Fibroblast of lung (primary cell): Measurements from ENCODE around the gene PPP1R14D. TPM values are rescaled to one million over a fixed set of nuclear protein-coding genes. Genes with fewer than 3 reads are reported as not detected.

Experiments used
- DNase-seq, 2 donors: peaks; one replicate each; pipeline versions ENCODE4 v3.0.0 to v3.0.0-alpha.2; 2010; ENCODE audit warnings: low read depth in 2 of 2
- H2AFZ ChIP-seq: 2 replicates; pipeline ENCODE4 v1.5.1; 2012; ENCODE audit warnings: low read length, control low read depth, inconsistent platforms
- H3K27ac ChIP-seq: 2 replicates; pipeline ENCODE4 v1.5.1; 2011; ENCODE audit warnings: low read length, control low read depth; ENCODE audit not compliant: insufficient read depth
- H3K27me3 ChIP-seq: 2 replicates; pipeline ENCODE4 v1.5.1; 2011; ENCODE audit warnings: mild to moderate bottlenecking, low read length; ENCODE audit not compliant: control insufficient read depth, insufficient read depth
- H3K36me3 ChIP-seq: 2 replicates; pipeline ENCODE4 v1.5.1; 2011; ENCODE audit warnings: low read length; ENCODE audit not compliant: control insufficient read depth, insufficient read depth
- H3K4me1 ChIP-seq: 2 replicates; pipeline ENCODE4 v1.5.1; 2011; ENCODE audit warnings: low read length; ENCODE audit not compliant: control insufficient read depth, insufficient read depth; ENCODE audit errors: extremely low read depth
- H3K4me2 ChIP-seq: 2 replicates; pipeline ENCODE4 v1.5.1; 2011; ENCODE audit warnings: low read length, control low read depth; ENCODE audit not compliant: insufficient read depth; ENCODE audit errors: extremely low read depth
- H3K4me3 ChIP-seq, 4 experiments: fragments of 200-600 bp in 1 of 4; sonication (generic) in 1 of 4; replicated peaks in 1 of 4; 2 replicates each; pipeline ENCODE4 v1.5.1; 2011 to 2016; ENCODE audit warnings: low read length in 4 of 4, low read depth in 3 of 4, mild to moderate bottlenecking in 3 of 4, control low read depth in 2 of 4, inconsistent platforms in 1 of 4, mixed read lengths in 1 of 4; ENCODE audit not compliant: insufficient read depth in 1 of 4; ENCODE audit errors: control extremely low read depth in 1 of 4
- H3K79me2 ChIP-seq: 2 replicates; pipeline ENCODE4 v1.5.1; 2012; ENCODE audit warnings: mild to moderate bottlenecking, low read length, inconsistent platforms; ENCODE audit not compliant: control insufficient read depth, insufficient read depth
- H3K9ac ChIP-seq: 2 replicates; pipeline ENCODE4 v1.5.1; 2011; ENCODE audit warnings: mild to moderate bottlenecking, low read length, control low read depth; ENCODE audit not compliant: insufficient read depth
- H3K9me3 ChIP-seq: 2 replicates; pipeline ENCODE4 v1.5.1; 2012; ENCODE audit warnings: low read depth, low read length; ENCODE audit not compliant: control insufficient read depth, insufficient read depth
- H4K20me1 ChIP-seq: 2 replicates; pipeline ENCODE4 v1.5.1; 2011; ENCODE audit warnings: low read length; ENCODE audit not compliant: control insufficient read depth, insufficient read depth; ENCODE audit errors: extremely low read depth
- CTCF ChIP-seq, 2 donors: IDR thresholded peaks in 1 of 2; conservative IDR thresholded peaks in 1 of 2; 1 replicate in 1 of 2; 2 replicates in 1 of 2; pipeline ENCODE4 v1.5.1; 2011 to 2012; ENCODE audit warnings: low read length in 2 of 2, control low read depth in 1 of 2, inconsistent platforms in 1 of 2, low read depth in 1 of 2, mild to moderate bottlenecking in 1 of 2
- EZH2 ChIP-seq: IDR thresholded peaks from 2 replicates; pipeline ENCODE4 v1.5.1; 2012; ENCODE audit warnings: low read length, control low read depth, mild to moderate bottlenecking; ENCODE audit errors: missing control alignments
- polyA plus RNA-seq, 2 donors: library from polyadenylated mRNA; depleted of rRNA in 1 of 2; stranded (reverse) in 1 of 2; unstranded in 1 of 2; fragments of >200 nt; gene quantifications; 2 replicates each; pipeline ENCODE4 v1.2.1, GENCODE V29; 2011 to 2012; ENCODE audit warnings: missing spikeins in 1 of 2
- total RNA-seq: library from RNA; depleted of rRNA; stranded (reverse); fragments of >200 nt; gene quantifications from 2 replicates; pipeline ENCODE4 v1.2.1, GENCODE V29; 2014

Gene PPP1R14D
- total and polyA plus RNA-seq, 2 donors (not counting 1 experiment from before 2014, with no cell fraction given), result not detected

GRCh38 chr15:40826423-40827075 is 2.0 kb downstream of the PPP1R14D start:
- H3K4me3 ChIP-seq, result no peak overlapping the region
- H3K9me3 ChIP-seq, result no peaks in the 10 kb centered on the region
- peak in 1 of 2 donors; percentile 23 for DNase-seq
- no peak overlapping the region for H3K27ac ChIP-seq
- TF ChIP-seq CTCF (conservative IDR thresholded peaks at IDR 0.05 in 1 of 2, IDR thresholded peaks at IDR 0.05 in 1 of 2; ENCODE audit: low read depth in 1 of 2, low read length in 2 of 2) (no peak), EZH2 (no peak)
- H2AFZ ChIP-seq, result no peak overlapping the region
- no peaks in the 10 kb centered on the region for H3K79me2 ChIP-seq
- no peaks in the 10 kb centered on the region for H3K36me3 ChIP-seq
- H3K4me1 ChIP-seq, result no peaks in the 10 kb centered on the region
- no peak overlapping the region for H3K4me2 ChIP-seq
- H3K27me3 ChIP-seq, result peaks cover 16% of the 10 kb centered on the region
- H3K9ac ChIP-seq, result no peak overlapping the region
- no peaks in the 10 kb centered on the region for H4K20me1 ChIP-seq

GRCh38 chr15:40825661-40826422 is 2.7 kb downstream of the PPP1R14D start:
- Histone ChIP-seq H2AFZ (no peak overlapping the region), H3K4me2 (no peak overlapping the region), H3K4me3 (no peak overlapping the region), H3K36me3 (no peaks in the 10 kb centered on the region), H3K4me1 (no peaks in the 10 kb centered on the region), H3K9me3 (no peaks in the 10 kb centered on the region), H3K27ac (no peak overlapping the region), H3K9ac (no peak overlapping the region), H3K79me2 (no peaks in the 10 kb centered on the region), H4K20me1 (no peaks in the 10 kb centered on the region), H3K27me3 (peaks cover 16% of the 10 kb centered on the region)
- peak in 1 of 2 donors; percentile 34 for DNase-seq
- TF ChIP-seq EZH2 (no peak), CTCF (conservative IDR thresholded peaks at IDR 0.05 in 1 of 2, IDR thresholded peaks at IDR 0.05 in 1 of 2; ENCODE audit: low read depth in 1 of 2, low read length in 2 of 2) (no peak)

GRCh38 chr15:40823572-40824343 is 4.8 kb downstream of the PPP1R14D start:
- H3K79me2 ChIP-seq, result no peaks in the 10 kb centered on the region
- no peak overlapping the region for H3K9ac ChIP-seq
- peaks cover 16% of the 10 kb centered on the region for H3K27me3 ChIP-seq
- no peak for DNase-seq
- no peak for TF ChIP-seq EZH2
- no peak for TF ChIP-seq CTCF (conservative IDR thresholded peaks at IDR 0.05 in 1 of 2, IDR thresholded peaks at IDR 0.05 in 1 of 2; ENCODE audit: low read depth in 1 of 2, low read length in 2 of 2)
- no peak overlapping the region for H3K4me3 ChIP-seq
- no peaks in the 10 kb centered on the region for H3K4me1 ChIP-seq
- H3K27ac ChIP-seq, result no peak overlapping the region
- no peaks in the 10 kb centered on the region for H3K36me3 ChIP-seq
- H3K4me2 ChIP-seq, result no peak overlapping the region
- H2AFZ ChIP-seq, result no peak overlapping the region
- no peaks in the 10 kb centered on the region for H3K9me3 ChIP-seq
- no peaks in the 10 kb centered on the region for H4K20me1 ChIP-seq
